ENCODE measurements around the gene STXBP5L. TPM values are rescaled to one million over a fixed set of nuclear protein-coding genes. Genes with fewer than 3 reads are reported as not detected.

STXBP5L gene
- total RNA-seq, 1 donor from 2014 or later = 2.1 TPM

DNA sequence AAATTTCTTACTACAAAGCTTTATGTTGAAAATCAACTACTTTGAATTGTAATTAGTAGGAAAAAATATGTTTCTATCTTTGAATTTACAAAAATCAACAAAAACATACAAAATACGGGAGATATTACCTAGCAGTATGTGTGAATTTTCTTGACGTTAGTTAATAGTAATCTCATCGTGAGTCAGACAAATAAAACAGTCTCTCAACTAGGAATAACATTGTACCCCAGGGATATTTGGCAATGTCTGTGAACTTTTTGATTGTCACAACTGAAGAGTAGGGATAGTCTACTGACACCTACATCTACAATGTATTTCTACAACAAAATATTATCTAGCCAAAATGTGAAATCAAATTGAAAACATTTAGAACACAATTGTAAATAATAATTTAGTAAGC, 387.4 kb downstream of the STXBP5L start:
- no peaks in the 10 kb centered on the region for H3K9me3 ChIP-seq (ENCODE audit: insufficient read depth, low read depth, low read length)
- H3K27me3 Mint-ChIP-seq (ENCODE audit: low read depth, unreplicated experiment) = no peaks in the 10 kb centered on the region
- DNase-seq (ENCODE audit: low read depth) = no peak
- no peak overlapping the region for H3K27ac Mint-ChIP-seq (ENCODE audit: unreplicated experiment)
- H3K27me3 ChIP-seq (ENCODE audit: insufficient read depth, low read length) = no peaks in the 10 kb centered on the region
- no peak overlapping the region for H3K27ac ChIP-seq (ENCODE audit: low read depth, low read length)
- no peaks in the 10 kb centered on the region for H3K4me1 ChIP-seq (ENCODE audit: insufficient read depth, low read length)
- H3K4me2 ChIP-seq (ENCODE audit: low read length) = no peak overlapping the region
- H2AFZ ChIP-seq (ENCODE audit: low read depth, low read length) = no peak overlapping the region
- H3K4me3 Mint-ChIP-seq (ENCODE audit: unreplicated experiment) = no peak overlapping the region
- no peaks in the 10 kb centered on the region for H3K36me3 ChIP-seq (ENCODE audit: insufficient read depth, low read length)
- no peak for FAIRE-seq
- H4K20me1 ChIP-seq (ENCODE audit: insufficient read depth, low read length) = no peaks in the 10 kb centered on the region
- H3K9ac ChIP-seq (ENCODE audit: low read length) = no peak overlapping the region
- H3K4me1 Mint-ChIP-seq (ENCODE audit: low read depth, unreplicated experiment) = no peaks in the 10 kb centered on the region
- no peaks in the 10 kb centered on the region for H3K36me3 Mint-ChIP-seq (ENCODE audit: low read depth, unreplicated experiment)
- no peak overlapping the region for H3K4me3 ChIP-seq (ENCODE audit: insufficient read depth, low read depth, low read length)
- peaks cover 2% of the 10 kb centered on the region for H3K9me3 Mint-ChIP-seq (ENCODE audit: unreplicated experiment)
- no peaks in the 10 kb centered on the region for H3K79me2 ChIP-seq (ENCODE audit: insufficient read depth, low read length)
- no peak for TF ChIP-seq EZH2 (IDR thresholded peaks at IDR 0.05; ENCODE audit: insufficient read depth, low read length)
- TF ChIP-seq, protein P1, sequence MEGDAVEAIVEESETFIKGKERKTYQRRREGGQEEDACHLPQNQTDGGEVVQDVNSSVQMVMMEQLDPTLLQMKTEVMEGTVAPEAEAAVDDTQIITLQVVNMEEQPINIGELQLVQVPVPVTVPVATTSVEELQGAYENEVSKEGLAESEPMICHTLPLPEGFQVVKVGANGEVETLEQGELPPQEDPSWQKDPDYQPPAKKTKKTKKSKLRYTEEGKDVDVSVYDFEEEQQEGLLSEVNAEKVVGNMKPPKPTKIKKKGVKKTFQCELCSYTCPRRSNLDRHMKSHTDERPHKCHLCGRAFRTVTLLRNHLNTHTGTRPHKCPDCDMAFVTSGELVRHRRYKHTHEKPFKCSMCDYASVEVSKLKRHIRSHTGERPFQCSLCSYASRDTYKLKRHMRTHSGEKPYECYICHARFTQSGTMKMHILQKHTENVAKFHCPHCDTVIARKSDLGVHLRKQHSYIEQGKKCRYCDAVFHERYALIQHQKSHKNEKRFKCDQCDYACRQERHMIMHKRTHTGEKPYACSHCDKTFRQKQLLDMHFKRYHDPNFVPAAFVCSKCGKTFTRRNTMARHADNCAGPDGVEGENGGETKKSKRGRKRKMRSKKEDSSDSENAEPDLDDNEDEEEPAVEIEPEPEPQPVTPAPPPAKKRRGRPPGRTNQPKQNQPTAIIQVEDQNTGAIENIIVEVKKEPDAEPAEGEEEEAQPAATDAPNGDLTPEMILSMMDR (IDR thresholded peaks at IDR 0.05; ENCODE audit: insufficient read depth, low read depth, low read length) = no peak

- no peaks in the 10 kb centered on the region for H3K4me1 ChIP-seq (ENCODE audit: insufficient read depth, low read length)
- H3K36me3 Mint-ChIP-seq (ENCODE audit: low read depth, unreplicated experiment) = no peaks in the 10 kb centered on the region
- no peaks in the 10 kb centered on the region for H3K9me3 ChIP-seq (ENCODE audit: insufficient read depth, low read depth, low read length)
- no peak overlapping the region for H2AFZ ChIP-seq (ENCODE audit: low read depth, low read length)
- no peak overlapping the region for H3K9ac ChIP-seq (ENCODE audit: low read length)
- no peaks in the 10 kb centered on the region for H3K79me2 ChIP-seq (ENCODE audit: insufficient read depth, low read length)
- H4K20me1 ChIP-seq (ENCODE audit: insufficient read depth, low read length) = no peaks in the 10 kb centered on the region
- H3K36me3 ChIP-seq (ENCODE audit: insufficient read depth, low read length) = no peaks in the 10 kb centered on the region
- H3K27ac ChIP-seq (ENCODE audit: low read depth, low read length) = no peak overlapping the region
- FAIRE-seq (no peak), DNase-seq (ENCODE audit: low read depth) (peak; percentile 5)
- TF ChIP-seq, protein P1 (IDR thresholded peaks at IDR 0.05; ENCODE audit: insufficient read depth, low read depth, low read length) = no peak
- no peak for TF ChIP-seq EZH2 (IDR thresholded peaks at IDR 0.05; ENCODE audit: insufficient read depth, low read length)
- no peak overlapping the region for H3K4me3 ChIP-seq (ENCODE audit: insufficient read depth, low read depth, low read length)
- H3K9me3 Mint-ChIP-seq (ENCODE audit: unreplicated experiment) = peaks cover 2% of the 10 kb centered on the region
- H3K27ac Mint-ChIP-seq (ENCODE audit: unreplicated experiment) = no peak overlapping the region
- no peak overlapping the region for H3K4me3 Mint-ChIP-seq (ENCODE audit: unreplicated experiment)
- H3K4me2 ChIP-seq (ENCODE audit: low read length) = no peak overlapping the region
- H3K27me3 ChIP-seq (ENCODE audit: insufficient read depth, low read length) = no peaks in the 10 kb centered on the region
- no peaks in the 10 kb centered on the region for H3K27me3 Mint-ChIP-seq (ENCODE audit: low read depth, unreplicated experiment)
- H3K4me1 Mint-ChIP-seq (ENCODE audit: low read depth, unreplicated experiment) = no peaks in the 10 kb centered on the region
Measured at GRCh38 chr3:121295979-121296378, 388.0 kb downstream of the STXBP5L start.

GRCh38 chr3:121324320-121324719, 416.3 kb downstream of the STXBP5L start:
- Histone ChIP-seq H3K36me3 (ENCODE audit: insufficient read depth, low read length) (no peaks in the 10 kb centered on the region), H3K4me1 (ENCODE audit: insufficient read depth, low read length) (no peaks in the 10 kb centered on the region), H3K27ac (ENCODE audit: low read depth, low read length) (no peak overlapping the region), H2AFZ (ENCODE audit: low read depth, low read length) (no peak overlapping the region), H3K79me2 (ENCODE audit: insufficient read depth, low read length) (no peaks in the 10 kb centered on the region), H3K9me3 (ENCODE audit: insufficient read depth, low read depth, low read length) (no peaks in the 10 kb centered on the region), H3K4me2 (ENCODE audit: low read length) (no peak overlapping the region), H3K27me3 (ENCODE audit: insufficient read depth, low read length) (no peaks in the 10 kb centered on the region), H3K4me3 (ENCODE audit: insufficient read depth, low read depth, low read length) (no peak overlapping the region), H4K20me1 (ENCODE audit: insufficient read depth, low read length) (no peaks in the 10 kb centered on the region), H3K9ac (ENCODE audit: low read length) (no peak overlapping the region)
- no peak overlapping the region for H3K27ac Mint-ChIP-seq (ENCODE audit: unreplicated experiment)
- no peaks in the 10 kb centered on the region for H3K36me3 Mint-ChIP-seq (ENCODE audit: low read depth, unreplicated experiment)
- H3K27me3 Mint-ChIP-seq (ENCODE audit: low read depth, unreplicated experiment) = no peaks in the 10 kb centered on the region
- TF ChIP-seq EZH2 (IDR thresholded peaks at IDR 0.05; ENCODE audit: insufficient read depth, low read length) = no peak
- TF ChIP-seq, protein P1 (IDR thresholded peaks at IDR 0.05; ENCODE audit: insufficient read depth, low read depth, low read length) = no peak
- DNase-seq (ENCODE audit: low read depth) = no peak
- H3K4me1 Mint-ChIP-seq (ENCODE audit: low read depth, unreplicated experiment) = no peaks in the 10 kb centered on the region
- no peak for FAIRE-seq
- no peaks in the 10 kb centered on the region for H3K9me3 Mint-ChIP-seq (ENCODE audit: unreplicated experiment)
- H3K4me3 Mint-ChIP-seq (ENCODE audit: unreplicated experiment) = no peak overlapping the region

All from astrocyte (in vitro differentiated cells and primary cell).